PC-9 (cell line): Measurements from ENCODE around the gene ZNF581. TPM values are rescaled to one million over a fixed set of nuclear protein-coding genes. Genes with fewer than 3 reads are reported as not detected.

ENCODE experiments used
- BruUV-seq: library from RNA; stranded (reverse); fragments of 400-500 nt; replicated peaks from 2 replicates; lab custom pipeline; 2021; lab: Mats Ljungman, UMichigan
- CTCF ChIA-PET: fragments of 300-600 bp; sonication (Branson Sonifier 250); formaldehyde crosslinking; loops from one replicate; lab custom pipeline; 2022; ENCODE audit warnings: antibody characterized with exemption; lab: Charles Lee
- POLR2A ChIA-PET: fragments of 300-600 bp; sonication (Branson Sonifier 250); formaldehyde crosslinking; loops from one replicate; lab custom pipeline; 2022; ENCODE audit warnings: antibody characterized with exemption; ENCODE audit not compliant: unreplicated experiment; lab: Charles Lee
- DNase-seq, 2 experiments: peaks; one replicate each; pipeline versions ENCODE4 v3.0.0 to v3.0.0-alpha.2; 2015 to 2022; ENCODE audit warnings: mixed read lengths in 1 of 2
- H2AFZ ChIP-seq: fragments of 200-600 bp; sonication (generic); 2 replicates; pipeline ENCODE4 v1.8.1; 2017; ENCODE audit warnings: antibody characterized with exemption
- H3F3A ChIP-seq: fragments of 200-600 bp; sonication (generic); 2 replicates; pipeline ENCODE4 v1.8.1; 2017; ENCODE audit warnings: antibody characterized with exemption, mild to moderate bottlenecking, low read depth; ENCODE audit not compliant: insufficient read depth
- H3K27ac ChIP-seq: fragments of 200-600 bp; sonication (generic); 2 replicates; pipeline ENCODE4 v1.6.1; 2016; ENCODE audit warnings: mixed run types
- H3K27me3 ChIP-seq: fragments of 200-600 bp; sonication (generic); 2 replicates; pipeline ENCODE4 v1.6.1; 2016; ENCODE audit warnings: low read depth, mixed run types; ENCODE audit not compliant: insufficient read depth
- H3K36me3 ChIP-seq: fragments of 200-600 bp; sonication (generic); 2 replicates; pipeline ENCODE4 v1.6.1; 2016; ENCODE audit warnings: low read depth, mixed run types
- H3K4me1 ChIP-seq: fragments of 200-600 bp; sonication (generic); replicated peaks from 2 replicates; pipeline ENCODE4 v1.6.1; 2016; ENCODE audit warnings: mixed run types; ENCODE audit not compliant: insufficient read depth
- H3K4me2 ChIP-seq: fragments of 200-600 bp; sonication (generic); 2 replicates; pipeline ENCODE4 v1.6.1; 2017; ENCODE audit warnings: mixed run types
- H3K4me3 ChIP-seq: fragments of 200-600 bp; sonication (generic); 2 replicates; pipeline ENCODE4 v1.6.1; 2016; ENCODE audit warnings: mixed run types
- H3K79me2 ChIP-seq: fragments of 200-600 bp; sonication (generic); 2 replicates; pipeline ENCODE4 v1.6.1; 2017; ENCODE audit warnings: low read depth, mixed run types
- H3K9me2 ChIP-seq: fragments of 200-600 bp; sonication (generic); 2 replicates; pipeline ENCODE4 v1.8.1; 2017; ENCODE audit warnings: mild to moderate bottlenecking; ENCODE audit not compliant: insufficient read depth
- H3K9me3 ChIP-seq: fragments of 200-600 bp; sonication (generic); 2 replicates; pipeline ENCODE4 v1.8.1; 2016; ENCODE audit warnings: low read depth; ENCODE audit not compliant: insufficient read depth
- H4K20me1 ChIP-seq: fragments of 200-600 bp; sonication (generic); 2 replicates; pipeline ENCODE4 v1.8.1; 2017; ENCODE audit not compliant: insufficient read depth
- CTCF ChIP-seq: fragments of 200-600 bp; sonication (generic); conservative IDR thresholded peaks from 2 replicates; pipeline ENCODE4 v1.6.1; 2017; ENCODE audit warnings: mixed run types, antibody characterized with exemption, mild to moderate bottlenecking, moderate library complexity
- EZH2 ChIP-seq: fragments of 200-600 bp; sonication (generic); IDR thresholded peaks from 2 replicates; pipeline ENCODE4 v1.8.0; 2017; ENCODE audit warnings: antibody characterized with exemption, low read depth
- intact Hi-C: fragments of 100-400 bp; cut with micrococcal nuclease; formaldehyde crosslinking; loops from one replicate; pipeline ENCODE4 v1.10.0; 2022; ENCODE audit not compliant: unreplicated experiment
- total RNA-seq: library from RNA; stranded (reverse); gene quantifications from 2 replicates; pipeline ENCODE4 v1.2.3, GENCODE V29; 2021

ZNF581 gene
- total RNA-seq, 1 experiment from 2014 or later, result 53.5 TPM

- H4K20me1 ChIP-seq, result peaks cover 10% of the 10 kb centered on the region
- H3K9me2 ChIP-seq, result no peaks in the 10 kb centered on the region
- peak within 1 kb of the TSS; percentile 62 for H3K4me3 ChIP-seq
- no TSS peak for BruUV-seq
- H3K9me3 ChIP-seq, result no peaks in the 10 kb centered on the region
- no peaks in the 10 kb centered on the region for H3K27me3 ChIP-seq
- ChIA-PET CTCF (interaction anchor here (0.6 to 1.0 kb wide), 6 partner anchors 15 to 365 kb away, joined by 3 to 14 read pairs (median 6); partner anchors contain the start of gene PPP6R1), POLR2A (interaction anchor here (0.6 to 1.0 kb wide), 19 partner anchors 12 to 1151 kb away, joined by 3 to 17 read pairs (median 8); partner anchors contain the start of genes CDC42EP5, ZNF628 and ZNF865)
- DNase-seq, result peak; percentile 83 to 94
- no peaks in the 10 kb centered on the region for H3K79me2 ChIP-seq
- H3K4me1 ChIP-seq, result peaks cover 14% of the 10 kb centered on the region
- peaks cover 22% of the 10 kb centered on the region for H3F3A ChIP-seq
- intact Hi-C loops, result loop anchor here (1.0 kb wide), 3 partner anchors 19 to 107 kb away; partner anchors contain the start of gene ZNF865
- H3K4me2 ChIP-seq, result peak within 1 kb of the TSS; percentile 92
- H2AFZ ChIP-seq, result peak within 1 kb of the TSS; percentile 88
- H3K27ac ChIP-seq, result peak within 1 kb of the TSS; percentile 75
- no peaks in the 10 kb centered on the region for H3K36me3 ChIP-seq
- TF ChIP-seq EZH2 (no peak), CTCF (no peak)
Measured at GRCh38 chr19:55624109-55625003, 19.1 kb upstream of the ZNF581 start, which contains the start of gene ZNF784. TSS of gene ZNF784 (minus strand) at chr19:55624566. CDS start at chr19:55624561, 5 bp downstream.

GRCh38 chr19:55625004-55625326, 18.5 kb upstream of the ZNF581 start:
- intact Hi-C loops, result no loop called here
- H3K4me1 ChIP-seq, result peaks cover 14% of the 10 kb centered on the region
- H3F3A ChIP-seq, result peaks cover 17% of the 10 kb centered on the region
- ChIA-PET POLR2A (interaction anchor here (0.6 to 1.0 kb wide), 7 partner anchors 19 to 550 kb away, joined by 3 to 11 read pairs (median 4); partner anchors contain the start of gene ZNF628), CTCF (interaction anchor here (0.6 to 1.0 kb wide), 5 partner anchors 16 to 366 kb away, joined by 3 to 14 read pairs (median 8); partner anchors contain the start of gene PPP6R1)
- H3K36me3 ChIP-seq, result no peaks in the 10 kb centered on the region
- H3K9me2 ChIP-seq, result no peaks in the 10 kb centered on the region
- no peak for DNase-seq
- H2AFZ ChIP-seq, result peak overlapping the region; percentile 88
- peaks cover 8% of the 10 kb centered on the region for H4K20me1 ChIP-seq
- TSS peak; percentile 90 for BruUV-seq
- H3K27me3 ChIP-seq, result no peaks in the 10 kb centered on the region
- peak overlapping the region; percentile 92 for H3K4me2 ChIP-seq
- no peaks in the 10 kb centered on the region for H3K79me2 ChIP-seq
- H3K9me3 ChIP-seq, result no peaks in the 10 kb centered on the region
- H3K4me3 ChIP-seq, result peak overlapping the region; percentile 62
- TF ChIP-seq EZH2 (no peak), CTCF (no peak)
- peak overlapping the region; percentile 75 for H3K27ac ChIP-seq

GRCh38 chr19:55626350-55626749, 17.1 kb upstream of the ZNF581 start:
- Histone ChIP-seq H3K36me3 (no peaks in the 10 kb centered on the region), H3F3A (peaks cover 12% of the 10 kb centered on the region), H3K79me2 (no peaks in the 10 kb centered on the region), H3K27ac (no peak overlapping the region), H3K9me3 (no peaks in the 10 kb centered on the region), H2AFZ (no peak overlapping the region), H3K4me1 (peaks cover 14% of the 10 kb centered on the region), H3K9me2 (no peaks in the 10 kb centered on the region), H4K20me1 (peaks cover 8% of the 10 kb centered on the region), H3K27me3 (no peaks in the 10 kb centered on the region), H3K4me2 (no peak overlapping the region), H3K4me3 (no peak overlapping the region)
- TF ChIP-seq CTCF (no peak), EZH2 (no peak)
- POLR2A ChIA-PET, result interaction anchor here (0.6 kb wide), 1 partner anchor 140 kb away, joined by 7 read pairs; no protein-coding TSS in a partner anchor
- CTCF ChIA-PET, result interaction anchor here (0.5 to 1.0 kb wide), 2 partner anchors 16 to 159 kb away, joined by 5 to 6 read pairs; no protein-coding TSS in a partner anchor
- no TSS peak for BruUV-seq
- DNase-seq, result peak in 1 of 2 experiments; percentile 32
- intact Hi-C loops, result no loop called here
